ENCODE results near the gene SLC5A10. TPM values are rescaled to one million over a fixed set of nuclear protein-coding genes. Genes with fewer than 3 reads are reported as not detected.

The SLC5A10 gene
- total RNA-seq, 4 donors from 2014 or later: not detected

DNA sequence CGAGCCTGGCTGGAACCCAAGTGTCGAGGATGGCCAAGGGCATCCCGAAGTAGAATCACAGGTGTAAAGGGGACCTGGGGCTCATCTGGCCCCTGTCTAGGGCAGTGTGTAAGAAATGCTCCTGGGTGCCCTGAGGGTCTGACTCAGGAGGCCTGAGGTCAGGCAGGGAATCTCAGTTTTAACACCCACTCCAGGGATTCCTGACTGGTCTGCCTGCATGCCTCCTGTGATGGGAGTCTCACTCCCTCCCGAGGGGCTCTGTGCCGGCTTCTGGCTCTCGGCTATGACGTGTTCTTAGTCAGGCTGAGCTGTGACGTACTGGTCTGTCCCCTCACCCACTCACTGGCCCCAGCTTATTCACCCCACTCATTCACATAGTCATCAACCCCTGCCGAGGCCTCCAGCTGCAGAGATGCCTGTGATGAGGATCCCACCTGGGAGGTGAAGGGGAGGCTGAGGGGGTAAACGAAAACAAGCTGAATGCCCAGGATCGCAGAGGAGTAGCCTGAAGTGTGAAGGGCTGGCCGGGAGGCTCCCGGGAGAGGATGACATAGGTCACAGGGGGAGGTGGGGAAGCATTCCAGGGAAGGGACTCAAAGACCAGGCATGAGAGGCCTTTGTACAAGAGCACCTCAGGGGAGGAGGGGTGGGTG is 28.8 kb downstream of the SLC5A10 start:
- no peak for TF ChIP-seq POLR2AphosphoS5 (IDR thresholded peaks at IDR 0.05)
- no peak for TF ChIP-seq POLR2A (IDR thresholded peaks at IDR 0.05)
- no peak for TF ChIP-seq EP300 (IDR thresholded peaks at IDR 0.05)
- TF ChIP-seq, protein P1, sequence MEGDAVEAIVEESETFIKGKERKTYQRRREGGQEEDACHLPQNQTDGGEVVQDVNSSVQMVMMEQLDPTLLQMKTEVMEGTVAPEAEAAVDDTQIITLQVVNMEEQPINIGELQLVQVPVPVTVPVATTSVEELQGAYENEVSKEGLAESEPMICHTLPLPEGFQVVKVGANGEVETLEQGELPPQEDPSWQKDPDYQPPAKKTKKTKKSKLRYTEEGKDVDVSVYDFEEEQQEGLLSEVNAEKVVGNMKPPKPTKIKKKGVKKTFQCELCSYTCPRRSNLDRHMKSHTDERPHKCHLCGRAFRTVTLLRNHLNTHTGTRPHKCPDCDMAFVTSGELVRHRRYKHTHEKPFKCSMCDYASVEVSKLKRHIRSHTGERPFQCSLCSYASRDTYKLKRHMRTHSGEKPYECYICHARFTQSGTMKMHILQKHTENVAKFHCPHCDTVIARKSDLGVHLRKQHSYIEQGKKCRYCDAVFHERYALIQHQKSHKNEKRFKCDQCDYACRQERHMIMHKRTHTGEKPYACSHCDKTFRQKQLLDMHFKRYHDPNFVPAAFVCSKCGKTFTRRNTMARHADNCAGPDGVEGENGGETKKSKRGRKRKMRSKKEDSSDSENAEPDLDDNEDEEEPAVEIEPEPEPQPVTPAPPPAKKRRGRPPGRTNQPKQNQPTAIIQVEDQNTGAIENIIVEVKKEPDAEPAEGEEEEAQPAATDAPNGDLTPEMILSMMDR (IDR thresholded peaks at IDR 0.05): no peak
- Histone ChIP-seq H3K27ac (no peak overlapping the region), H3K36me3 (peaks cover 0 to 58% of the 10 kb centered on the region in 2 donors), H3K27me3 (no peaks in the 10 kb centered on the region), H3K4me3 (no peak overlapping the region), H3K9me3 (no peaks in the 10 kb centered on the region), H3K4me1 (no peaks in the 10 kb centered on the region)
- WGBS, 2 donors (ENCODE audit: low coverage in 1 of 2): no CpG with 5 or more reads among the region's 13 CpGs
- ATAC-seq: no peak

DNA sequence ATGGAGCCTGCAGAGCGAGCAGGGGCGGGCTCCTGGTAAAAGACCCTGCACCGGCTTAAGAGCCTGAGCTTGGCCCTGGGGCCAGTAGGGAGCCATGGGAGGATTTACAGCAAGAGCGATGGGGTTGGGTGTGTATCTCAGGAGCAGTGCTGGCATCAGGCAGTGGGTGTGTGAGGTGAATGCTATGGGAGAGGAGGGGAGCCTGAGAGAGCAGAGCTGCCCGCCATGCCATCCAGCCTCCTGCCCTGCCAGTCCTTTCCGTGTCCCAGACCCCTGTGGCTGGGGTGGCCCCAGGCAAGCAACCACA is 29.3 kb downstream of the SLC5A10 start:
- H3K27ac ChIP-seq: no peak overlapping the region
- peaks cover 0 to 62% of the 10 kb centered on the region in 2 donors for H3K36me3 ChIP-seq
- H3K4me3 ChIP-seq: no peak overlapping the region
- TF ChIP-seq, protein P1 (IDR thresholded peaks at IDR 0.05): no peak
- TF ChIP-seq POLR2AphosphoS5 (IDR thresholded peaks at IDR 0.05) (no peak), EP300 (IDR thresholded peaks at IDR 0.05) (no peak), POLR2A (IDR thresholded peaks at IDR 0.05) (no peak)
- no peaks in the 10 kb centered on the region for H3K27me3 ChIP-seq
- 83 to 96% methylated on average over 3 to 4 of the region's 6 CpGs for WGBS, 2 donors (ENCODE audit: low coverage in 1 of 2)
- H3K9me3 ChIP-seq: no peaks in the 10 kb centered on the region
- no peaks in the 10 kb centered on the region for H3K4me1 ChIP-seq
- ATAC-seq: no peak

DNA sequence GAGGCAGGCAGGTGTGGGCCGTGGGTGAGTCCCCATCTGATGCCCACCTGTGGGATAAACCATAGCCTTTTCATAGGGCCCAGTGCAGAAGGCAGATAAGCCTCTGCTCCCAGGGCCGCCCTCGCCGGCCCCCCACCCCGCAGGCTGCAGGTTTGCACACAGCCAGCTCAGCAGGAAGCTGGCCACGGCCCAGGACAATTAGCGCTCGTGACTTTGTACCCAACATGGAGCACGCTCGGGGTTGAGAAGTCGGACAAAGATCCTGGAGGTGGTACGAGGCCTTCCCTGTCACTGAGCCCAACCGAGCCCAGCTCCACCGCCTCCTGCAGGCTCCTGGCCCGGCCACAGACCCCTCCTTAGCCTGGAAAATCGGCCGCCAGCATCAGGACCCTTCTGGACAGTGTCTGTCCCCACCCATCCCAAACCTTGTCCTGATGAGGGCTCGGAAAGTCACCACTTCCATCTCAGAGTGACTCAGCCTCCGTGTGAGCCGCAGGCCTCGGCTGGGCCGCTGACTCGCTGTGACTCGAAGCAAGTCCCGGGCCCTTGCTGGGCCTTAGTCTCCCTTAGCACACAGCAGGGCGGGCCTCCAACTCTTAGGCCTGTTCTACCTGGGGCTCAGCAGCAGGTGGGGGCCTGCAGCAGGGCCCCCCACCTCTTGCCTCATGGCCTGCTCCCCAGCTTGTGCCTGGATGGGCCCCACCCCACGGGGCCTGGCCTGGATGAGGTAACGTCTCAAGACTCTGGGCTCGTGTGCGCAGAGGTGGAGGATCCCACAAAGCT is 29.9 kb downstream of the SLC5A10 start:
- Histone ChIP-seq H3K9me3 (no peaks in the 10 kb centered on the region), H3K4me3 (no peak overlapping the region), H3K27me3 (no peaks in the 10 kb centered on the region), H3K36me3 (peaks cover 0 to 62% of the 10 kb centered on the region in 2 donors), H3K27ac (no peak overlapping the region), H3K4me1 (no peaks in the 10 kb centered on the region)
- 67% methylated on average over 1 of the region's 30 CpGs; no CpG with 5 or more reads in 1 of the 2 donors for WGBS, 2 donors (ENCODE audit: low coverage in 1 of 2)
- TF ChIP-seq POLR2AphosphoS5 (IDR thresholded peaks at IDR 0.05) (no peak), POLR2A (IDR thresholded peaks at IDR 0.05) (no peak), EP300 (IDR thresholded peaks at IDR 0.05) (no peak)
- TF ChIP-seq, protein P1 (IDR thresholded peaks at IDR 0.05): no peak
- no peak for ATAC-seq

DNA sequence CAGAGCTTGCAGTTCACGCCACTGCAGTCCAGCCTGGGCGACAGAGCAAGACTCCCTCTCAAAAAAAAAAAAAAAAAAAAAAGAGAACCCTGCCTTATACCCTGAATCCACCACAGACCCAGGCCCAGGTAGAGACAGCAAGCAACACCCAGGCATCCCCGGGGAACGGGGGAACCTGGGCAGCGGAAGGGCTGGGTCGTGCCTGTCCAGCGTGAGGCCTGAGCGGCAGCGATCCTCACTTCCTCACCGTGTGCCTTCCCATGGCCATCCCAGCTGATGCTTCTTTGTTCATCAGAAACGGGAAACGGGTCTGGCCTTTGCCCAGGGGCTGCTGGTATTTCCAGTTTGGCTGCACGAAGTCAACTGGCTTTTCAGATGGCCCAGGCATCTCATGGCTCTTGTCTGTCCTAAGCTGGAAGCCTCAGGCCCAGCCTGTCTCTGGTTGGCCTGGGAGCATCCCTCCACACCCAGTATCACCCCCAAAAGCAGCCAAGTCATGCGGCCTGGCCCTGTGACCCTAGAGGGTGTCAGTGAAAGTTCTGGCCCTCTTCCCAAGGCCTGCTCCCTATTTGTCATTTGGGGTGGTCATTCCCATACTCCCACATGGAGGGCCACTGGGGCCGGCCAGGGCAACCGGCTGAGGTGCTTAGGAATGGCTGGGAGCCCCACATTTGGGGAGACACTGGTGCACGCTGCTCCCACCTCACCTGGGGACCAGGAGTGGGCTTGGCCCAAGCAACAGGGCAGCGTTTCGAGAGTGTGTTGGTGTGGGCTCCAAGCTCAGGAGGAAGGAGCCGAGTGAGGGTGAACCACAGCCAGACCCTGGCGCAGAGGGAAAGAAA is 32.5 kb downstream of the SLC5A10 start:
- no peaks in the 10 kb centered on the region for H3K27me3 ChIP-seq
- H3K9me3 ChIP-seq: no peaks in the 10 kb centered on the region
- TF ChIP-seq, protein P1 (IDR thresholded peaks at IDR 0.05): no peak
- TF ChIP-seq POLR2AphosphoS5 (IDR thresholded peaks at IDR 0.05): no peak
- TF ChIP-seq EP300 (IDR thresholded peaks at IDR 0.05): no peak
- TF ChIP-seq POLR2A (IDR thresholded peaks at IDR 0.05): no peak
- H3K36me3 ChIP-seq: peaks cover 0 to 37% of the 10 kb centered on the region in 2 donors
- WGBS, 2 donors (ENCODE audit: low coverage in 1 of 2): 0 to 94% methylated on average over 1 to 9 of the region's 21 CpGs
- no peaks in the 10 kb centered on the region for H3K4me1 ChIP-seq
- no peak overlapping the region for H3K4me3 ChIP-seq
- no peak overlapping the region for H3K27ac ChIP-seq
- ATAC-seq: no peak

Data from gastroesophageal sphincter (tissue), 4 donors.